ENCODE results near the gene KLK1.

DNA sequence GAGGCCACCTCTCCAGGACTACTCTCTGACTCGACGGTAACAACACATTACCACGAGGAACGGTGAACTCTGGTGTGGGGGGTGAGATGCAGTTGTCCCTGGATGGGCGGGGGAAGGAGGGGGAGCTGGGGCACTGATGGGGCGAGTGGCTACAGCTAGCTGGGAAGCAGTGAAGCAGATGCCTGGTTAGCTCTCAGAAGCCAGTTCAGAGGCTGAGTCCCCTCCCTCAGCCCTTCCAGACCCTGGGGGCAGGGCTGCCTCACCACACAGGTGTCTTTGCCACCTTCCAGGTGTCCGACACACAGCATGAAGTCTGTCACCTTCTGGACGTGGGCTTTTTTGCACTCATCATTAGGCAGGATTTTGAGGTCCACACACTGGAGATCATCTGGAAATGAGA lies 4.0 kb downstream of the KLK1 start:
- TF ChIP-seq, protein P1, sequence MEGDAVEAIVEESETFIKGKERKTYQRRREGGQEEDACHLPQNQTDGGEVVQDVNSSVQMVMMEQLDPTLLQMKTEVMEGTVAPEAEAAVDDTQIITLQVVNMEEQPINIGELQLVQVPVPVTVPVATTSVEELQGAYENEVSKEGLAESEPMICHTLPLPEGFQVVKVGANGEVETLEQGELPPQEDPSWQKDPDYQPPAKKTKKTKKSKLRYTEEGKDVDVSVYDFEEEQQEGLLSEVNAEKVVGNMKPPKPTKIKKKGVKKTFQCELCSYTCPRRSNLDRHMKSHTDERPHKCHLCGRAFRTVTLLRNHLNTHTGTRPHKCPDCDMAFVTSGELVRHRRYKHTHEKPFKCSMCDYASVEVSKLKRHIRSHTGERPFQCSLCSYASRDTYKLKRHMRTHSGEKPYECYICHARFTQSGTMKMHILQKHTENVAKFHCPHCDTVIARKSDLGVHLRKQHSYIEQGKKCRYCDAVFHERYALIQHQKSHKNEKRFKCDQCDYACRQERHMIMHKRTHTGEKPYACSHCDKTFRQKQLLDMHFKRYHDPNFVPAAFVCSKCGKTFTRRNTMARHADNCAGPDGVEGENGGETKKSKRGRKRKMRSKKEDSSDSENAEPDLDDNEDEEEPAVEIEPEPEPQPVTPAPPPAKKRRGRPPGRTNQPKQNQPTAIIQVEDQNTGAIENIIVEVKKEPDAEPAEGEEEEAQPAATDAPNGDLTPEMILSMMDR (IDR thresholded peaks at IDR 0.05; ENCODE audit: low read depth, low read length): no peak
- TF ChIP-seq, protein P2, sequence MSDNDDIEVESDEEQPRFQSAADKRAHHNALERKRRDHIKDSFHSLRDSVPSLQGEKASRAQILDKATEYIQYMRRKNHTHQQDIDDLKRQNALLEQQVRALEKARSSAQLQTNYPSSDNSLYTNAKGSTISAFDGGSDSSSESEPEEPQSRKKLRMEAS (IDR thresholded peaks at IDR 0.05; ENCODE audit: low read depth, low read length): no peak
- no peak for TF ChIP-seq POLR2A (IDR thresholded peaks at IDR 0.05; ENCODE audit: extremely low read depth, insufficient read length)
- TF ChIP-seq MYC (IDR thresholded peaks at IDR 0.05; ENCODE audit: low read depth, low read length): no peak
